Neutrophil (primary cell): Measurements from ENCODE around the gene TMEM120B.
A peak's percentile ranks its signal among the peaks of the same experiment; 100 is the strongest.
"Not testable (repeated sequence)": the region's sequence is repeated elsewhere in the genome, so short reads cannot be mapped to it uniquely, and the experiment has no call there.

Experiments
- H3K27ac ChIP-seq: fragments of 200-600 bp; sonication (generic); 2 replicates; pipeline ENCODE4 v1.5.1; 2016; ENCODE audit warnings: mild to moderate bottlenecking, moderate library complexity
- H3K27me3 ChIP-seq: fragments of 200-600 bp; sonication (generic); 2 replicates; pipeline ENCODE4 v1.6.0; 2016; ENCODE audit warnings: mild to moderate bottlenecking
- H3K36me3 ChIP-seq: fragments of 200-600 bp; sonication (generic); 2 replicates; pipeline ENCODE4 v1.5.1; 2017
- H3K4me1 ChIP-seq, 2 experiments: fragments of 200-600 bp in 1 of 2; sonication (generic) in 1 of 2; 1 replicate in 1 of 2; 2 replicates in 1 of 2; pipeline versions ENCODE4 v1.5.1 to v1.6.1; 2013 to 2016; ENCODE audit warnings: low read depth in 1 of 2, low read length in 1 of 2, mild to moderate bottlenecking in 1 of 2, moderate library complexity in 1 of 2; ENCODE audit not compliant: control insufficient read depth in 1 of 2, insufficient read depth in 1 of 2
- H3K4me3 ChIP-seq, 2 experiments: fragments of 200-600 bp in 1 of 2; sonication (generic) in 1 of 2; 1 replicate in 1 of 2; 2 replicates in 1 of 2; pipeline ENCODE4 v1.5.1; 2013 to 2016; ENCODE audit warnings: low read depth in 1 of 2, low read length in 1 of 2, mild to moderate bottlenecking in 1 of 2, moderate library complexity in 1 of 2
- H3K9me3 ChIP-seq: fragments of 200-600 bp; sonication (generic); 2 replicates; pipeline ENCODE4 v1.5.1; 2016
- TF ChIP-seq, protein P1 (sequence below): fragments of 200-600 bp; sonication (generic); IDR thresholded peaks from 2 replicates; pipeline ENCODE4 v1.5.1; 2016; ENCODE audit warnings: antibody characterized with exemption

Gene TMEM120B

DNA sequence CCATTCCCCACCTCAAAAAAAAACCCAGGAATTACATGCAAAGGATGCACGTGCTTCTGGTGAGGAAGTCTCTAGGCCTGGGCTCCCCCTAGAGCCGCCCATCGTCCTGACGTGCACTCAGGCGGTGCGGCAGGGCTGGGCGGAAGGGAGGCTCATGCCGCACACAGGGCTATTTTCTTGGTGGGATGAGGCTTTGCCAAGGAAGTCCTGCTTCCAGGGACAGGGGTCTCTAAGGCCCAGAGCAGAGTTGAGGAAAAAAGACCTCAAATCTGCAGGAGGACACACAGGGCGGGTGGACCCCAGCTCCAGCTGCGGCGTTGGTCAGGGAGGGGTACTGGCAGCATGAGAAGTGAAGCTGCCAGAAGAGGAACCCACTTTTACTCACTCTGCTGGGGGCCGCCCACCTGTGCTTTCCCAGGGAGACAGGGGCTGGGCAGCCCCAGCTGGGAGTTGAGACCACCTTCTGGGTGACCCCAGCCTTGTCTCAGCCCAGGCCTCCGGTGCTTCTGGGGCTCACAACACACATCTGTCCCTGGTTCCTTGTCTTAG, 76.8 kb downstream of the TMEM120B start:
- TF ChIP-seq, protein P1, sequence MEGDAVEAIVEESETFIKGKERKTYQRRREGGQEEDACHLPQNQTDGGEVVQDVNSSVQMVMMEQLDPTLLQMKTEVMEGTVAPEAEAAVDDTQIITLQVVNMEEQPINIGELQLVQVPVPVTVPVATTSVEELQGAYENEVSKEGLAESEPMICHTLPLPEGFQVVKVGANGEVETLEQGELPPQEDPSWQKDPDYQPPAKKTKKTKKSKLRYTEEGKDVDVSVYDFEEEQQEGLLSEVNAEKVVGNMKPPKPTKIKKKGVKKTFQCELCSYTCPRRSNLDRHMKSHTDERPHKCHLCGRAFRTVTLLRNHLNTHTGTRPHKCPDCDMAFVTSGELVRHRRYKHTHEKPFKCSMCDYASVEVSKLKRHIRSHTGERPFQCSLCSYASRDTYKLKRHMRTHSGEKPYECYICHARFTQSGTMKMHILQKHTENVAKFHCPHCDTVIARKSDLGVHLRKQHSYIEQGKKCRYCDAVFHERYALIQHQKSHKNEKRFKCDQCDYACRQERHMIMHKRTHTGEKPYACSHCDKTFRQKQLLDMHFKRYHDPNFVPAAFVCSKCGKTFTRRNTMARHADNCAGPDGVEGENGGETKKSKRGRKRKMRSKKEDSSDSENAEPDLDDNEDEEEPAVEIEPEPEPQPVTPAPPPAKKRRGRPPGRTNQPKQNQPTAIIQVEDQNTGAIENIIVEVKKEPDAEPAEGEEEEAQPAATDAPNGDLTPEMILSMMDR, result no peak
- H3K27ac ChIP-seq, result peak overlapping the region; percentile 98
- peak overlapping the region; percentile 59 to 89 for H3K4me3 ChIP-seq
- no peaks in the 10 kb centered on the region for H3K9me3 ChIP-seq
- no peaks in the 10 kb centered on the region for H3K36me3 ChIP-seq
- H3K4me1 ChIP-seq, result peaks cover 80 to 81% of the 10 kb centered on the region in 2 experiments
- H3K27me3 ChIP-seq, result no peaks in the 10 kb centered on the region

DNA sequence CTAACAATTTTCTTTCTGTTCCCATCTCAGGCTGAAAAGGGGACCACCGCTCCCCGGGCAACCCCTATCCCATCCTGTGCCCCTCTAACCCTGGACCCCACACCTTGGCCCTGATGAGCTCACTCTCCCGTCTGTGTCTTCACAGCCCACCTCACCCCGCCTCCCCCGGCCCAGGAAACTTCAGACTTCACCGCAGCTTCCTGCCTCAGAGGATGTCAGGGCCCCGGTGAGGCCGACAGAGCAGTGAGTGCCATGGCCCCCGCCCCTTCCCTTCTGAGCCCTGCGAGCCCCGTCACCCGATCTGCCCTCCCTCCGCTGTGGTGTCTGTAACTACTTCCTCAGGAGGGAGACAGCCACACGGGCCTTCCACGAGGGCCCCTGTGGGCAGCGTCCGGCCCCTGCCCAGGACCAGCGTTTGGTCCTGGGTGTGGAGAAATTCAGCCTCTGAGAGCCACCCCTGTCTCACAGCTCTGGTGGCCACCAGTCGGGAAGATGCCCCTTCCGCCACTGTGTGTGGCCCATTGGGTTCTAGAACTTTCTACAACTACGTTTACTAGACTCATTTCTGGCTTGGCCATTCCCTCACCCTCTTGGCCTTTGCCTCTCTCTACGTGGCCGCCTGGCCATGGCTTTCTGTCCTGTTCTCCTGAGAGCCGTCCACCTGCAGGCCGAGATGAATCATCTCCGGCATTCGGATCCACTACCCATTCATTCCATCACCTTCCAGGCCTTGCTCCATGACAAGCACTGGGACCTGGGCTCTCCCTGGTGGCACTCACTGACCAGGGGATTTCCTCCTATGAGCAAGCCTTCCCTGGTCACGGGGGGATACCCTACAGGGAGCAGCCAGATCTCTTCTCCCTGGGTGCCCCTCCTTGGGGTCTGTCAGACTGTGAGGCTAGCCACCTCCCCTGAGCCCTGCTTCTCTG, 77.5 kb downstream of the TMEM120B start:
- peaks cover 1% of the 10 kb centered on the region for H3K36me3 ChIP-seq
- peaks cover 88 to 89% of the 10 kb centered on the region in 2 experiments for H3K4me1 ChIP-seq
- peak overlapping the region; percentile 98 for H3K27ac ChIP-seq
- TF ChIP-seq, protein P1, result peak; percentile 66
- no peaks in the 10 kb centered on the region for H3K9me3 ChIP-seq
- H3K4me3 ChIP-seq, result peak overlapping the region; percentile 59 to 89
- H3K27me3 ChIP-seq, result no peaks in the 10 kb centered on the region

GRCh38 chr12:121790785-121791184, 78.2 kb downstream of the TMEM120B start:
- H3K27ac ChIP-seq, result peak overlapping the region; percentile 98
- peak overlapping the region; percentile 59 to 89 for H3K4me3 ChIP-seq
- not testable (repeated sequence) for H3K36me3 ChIP-seq, H3K27me3 ChIP-seq, H3K9me3 ChIP-seq
- H3K4me1 ChIP-seq, result peaks cover 93 to 96% of the 10 kb centered on the region in 2 experiments

GRCh38 chr12:121791671-121792551, 79.4 kb downstream of the TMEM120B start:
- H3K36me3 ChIP-seq, result peaks cover 18% of the 10 kb centered on the region
- TF ChIP-seq, protein P1, result no peak
- H3K4me1 ChIP-seq, result peaks cover 87% of the 10 kb centered on the region in 2 experiments
- no peaks in the 10 kb centered on the region for H3K9me3 ChIP-seq
- peak overlapping the region; percentile 98 for H3K27ac ChIP-seq
- no peaks in the 10 kb centered on the region for H3K27me3 ChIP-seq
- H3K4me3 ChIP-seq, result peak overlapping the region; percentile 80 to 89

- H3K36me3 ChIP-seq, result peaks cover 24% of the 10 kb centered on the region
- H3K9me3 ChIP-seq, result no peaks in the 10 kb centered on the region
- peaks cover 82 to 86% of the 10 kb centered on the region in 2 experiments for H3K4me1 ChIP-seq
- TF ChIP-seq, protein P1, result peak; percentile 24
- peak overlapping the region; percentile 98 for H3K27ac ChIP-seq
- H3K27me3 ChIP-seq, result no peaks in the 10 kb centered on the region
- peak overlapping the region; percentile 80 to 89 for H3K4me3 ChIP-seq
Observed at GRCh38 chr12:121792607-121793439, 80.3 kb downstream of the TMEM120B start.
